Psoas muscle (tissue), 8 donors: ENCODE data around the gene S100A7. TPM values are rescaled to one million over a fixed set of nuclear protein-coding genes. Genes with fewer than 3 reads are reported as not detected.

Experiments
- ATAC-seq, 4 donors: fragments of 200-7000 bp; cut with Tn5 transposase; one replicate each; pipeline ENCODE4 v1.9.1; 2020; ENCODE audit warnings: moderate library complexity in 3 of 4, mild to moderate bottlenecking in 2 of 4
- DNase-seq, 2 donors: peaks; one replicate each; pipeline ENCODE4 v3.0.0-alpha.2; 2020
- H3K27ac ChIP-seq: fragments of 200-600 bp; one replicate; pipeline ENCODE4 v1.8.0; 2022
- H3K27me3 ChIP-seq, 3 donors: fragments of 200-600 bp in 1 of 3; one replicate each; pipeline versions ENCODE4 v1.6.1 to v1.8.0; 2013 to 2022; ENCODE audit warnings: low read length in 2 of 3, mild to moderate bottlenecking in 2 of 3, moderate library complexity in 1 of 3; ENCODE audit not compliant: insufficient read depth in 3 of 3
- H3K36me3 ChIP-seq, 2 donors: fragments of 200-600 bp in 1 of 2; one replicate each; pipeline versions ENCODE4 v1.6.1 to v1.8.0; 2013 to 2022; ENCODE audit warnings: low read depth in 1 of 2, mild to moderate bottlenecking in 1 of 2, moderate library complexity in 1 of 2; ENCODE audit not compliant: insufficient read depth in 1 of 2
- H3K4me1 ChIP-seq: fragments of 200-600 bp; one replicate; pipeline ENCODE4 v1.8.0; 2022
- H3K4me3 ChIP-seq: fragments of 200-600 bp; one replicate; pipeline ENCODE4 v1.8.0; 2022; ENCODE audit warnings: mild to moderate bottlenecking
- H3K9me3 ChIP-seq: fragments of 200-600 bp; one replicate; pipeline ENCODE4 v1.8.0; 2022
- CTCF ChIP-seq: fragments of 200-600 bp; IDR thresholded peaks from one replicate; pipeline ENCODE4 v1.8.0; 2022; ENCODE audit warnings: antibody characterized with exemption
- WGBS, 3 donors: extraction: QIAGEN DNeasy Blood & Tissue Kit; methylation state at CpG; one replicate each; pipeline versions ENCODE4 v1.1.6 to v1.1.7; 2013; 5-methylcytosine and 5-hydroxymethylcytosine counted together
- intact Hi-C, 2 donors: fragments of 100-400 bp; cut with DNase I; formaldehyde crosslinking; loops; one replicate each; pipeline versions ENCODE4 v1.11.0 to v1.14.2; 2022
- polyA plus RNA-seq, 3 donors: library from polyadenylated mRNA; stranded (reverse); fragments of 200-250 nt; gene quantifications; one replicate each; pipeline ENCODE4 v1.2.3, GENCODE V29; 2013
- total RNA-seq, 4 donors: library from RNA; stranded (reverse); fragmentation: NEBNext Ultra II Directional in 2 of 4; extraction: Animal tissue kit (Norgen Biotek cat#: 25700) in 2 of 4; gene quantifications; one replicate each; pipeline versions ENCODE4 v1.2.1 to v1.2.4, GENCODE V29; 2021 to 2023
- donor health status: healthy with polysubstance abuse.
- donor health status: DM: no; HTN: no; CAD: no; lungs with moderate emphysema.
- donor health status: Bipolar disorder and iron deficiency.
- donor health status: healthy.
- donor health status: DM: yes; HTN: yes; CAD: no.
- donor health status: DM: no; HTN: no; CAD: no.
- donor health status: DM: no; HTN: no; CAD: no.
- donor health status: DM: yes; HTN: yes; CAD: no.

S100A7 gene
- total and polyA plus RNA-seq, 7 donors, result 0.60 TPM; not detected in 6

GRCh38 chr1:153443486-153443885 lies 17.0 kb downstream of the S100A7 start:
- Histone ChIP-seq H3K4me1 (no peaks in the 10 kb centered on the region), H3K27me3 (peaks cover 0 to 7% (median 6%) of the 10 kb centered on the region in 3 donors), H3K9me3 (no peaks in the 10 kb centered on the region), H3K4me3 (no peak overlapping the region), H3K27ac (no peak overlapping the region), H3K36me3 (no peaks in the 10 kb centered on the region)
- intact Hi-C loops, result loop anchor here in 1 of 2 donors (5.0 kb wide), 1 partner anchor 146 kb away; no protein-coding TSS in a partner anchor
- WGBS, 3 donors, result 48 to 56% (median 52%) methylated on average over 4 of the region's 4 CpGs
- DNase-seq, result no peak
- no peak for TF ChIP-seq CTCF
- ATAC-seq, result no peak

- Histone ChIP-seq H3K27me3 (peaks cover 0 to 10% (median 6%) of the 10 kb centered on the region in 3 donors), H3K9me3 (no peaks in the 10 kb centered on the region), H3K4me3 (no peak overlapping the region), H3K27ac (no peak overlapping the region), H3K36me3 (no peaks in the 10 kb centered on the region), H3K4me1 (no peaks in the 10 kb centered on the region)
- 39 to 49% (median 45%) methylated on average over 9 of the region's 9 CpGs for WGBS, 3 donors
- DNase-seq (no peak), ATAC-seq (no peak)
- no peak for TF ChIP-seq CTCF
- intact Hi-C loops, result loop anchor here in 1 of 2 donors (5.0 kb wide), 1 partner anchor 144 kb away; no protein-coding TSS in a partner anchor
Observed at GRCh38 chr1:153441238-153441755, 19.2 kb downstream of the S100A7 start.

- no peaks in the 10 kb centered on the region for H3K4me1 ChIP-seq
- H3K9me3 ChIP-seq, result no peaks in the 10 kb centered on the region
- ATAC-seq (no peak), DNase-seq (no peak)
- peaks cover 0 to 10% (median 4%) of the 10 kb centered on the region in 3 donors for H3K27me3 ChIP-seq
- intact Hi-C loops, result no loop called here
- H3K27ac ChIP-seq, result no peak overlapping the region
- H3K36me3 ChIP-seq, result no peaks in the 10 kb centered on the region
- H3K4me3 ChIP-seq, result no peak overlapping the region
- TF ChIP-seq CTCF, result no peak
Observed at GRCh38 chr1:153439273-153439672, 21.2 kb downstream of the S100A7 start.

- 59 to 64% (median 60%) methylated on average over 7 of the region's 7 CpGs for WGBS, 3 donors
- ATAC-seq (no peak), DNase-seq (no peak)
- H3K27ac ChIP-seq, result no peak overlapping the region
- H3K4me3 ChIP-seq, result no peak overlapping the region
- intact Hi-C loops, result no loop called here
- no peaks in the 10 kb centered on the region for H3K4me1 ChIP-seq
- no peaks in the 10 kb centered on the region for H3K9me3 ChIP-seq
- no peaks in the 10 kb centered on the region for H3K36me3 ChIP-seq
- no peak for TF ChIP-seq CTCF
- peaks cover 0 to 4% (median 4%) of the 10 kb centered on the region in 3 donors for H3K27me3 ChIP-seq
Observed at GRCh38 chr1:153438599-153438998, 21.9 kb downstream of the S100A7 start.

GRCh38 chr1:153437236-153437635 lies 23.2 kb downstream of the S100A7 start:
- no peak for ATAC-seq
- WGBS, 3 donors, result 86 to 91% (median 87%) methylated on average over 4 of the region's 4 CpGs
- no peak for TF ChIP-seq CTCF

More at GRCh38 chr1:153437236-153437635, 23.2 kb downstream of the S100A7 start:
- no peak for DNase-seq
- Histone ChIP-seq H3K27ac (no peak overlapping the region), H3K9me3 (no peaks in the 10 kb centered on the region), H3K27me3 (peaks cover 0 to 4% (median 0%) of the 10 kb centered on the region in 3 donors), H3K36me3 (no peaks in the 10 kb centered on the region), H3K4me3 (no peak overlapping the region), H3K4me1 (no peaks in the 10 kb centered on the region)
- intact Hi-C loops, result no loop called here
